ENCODE measurements around the gene SIN3B.

The SIN3B gene

GRCh38 chr19:16824658-16825311 lies 4.4 kb upstream of the SIN3B start:
- no peak for DNase-seq (ENCODE audit: low spot score)

- peak; percentile 44 for DNase-seq (ENCODE audit: low spot score)
Measured at GRCh38 chr19:16825312-16826052, 3.7 kb upstream of the SIN3B start.

GRCh38 chr19:16829822-16830289 lies 658 bp downstream of the SIN3B start:
- no peak for DNase-seq (ENCODE audit: low spot score)

GRCh38 chr19:16830679-16831078 lies 1.5 kb downstream of the SIN3B start:
- no peak for DNase-seq (ENCODE audit: low spot score)

- DNase-seq (ENCODE audit: low spot score) = no peak
Measured at GRCh38 chr19:16831531-16831930, 2.3 kb downstream of the SIN3B start.

GRCh38 chr19:16834747-16835146 lies 5.5 kb downstream of the SIN3B start:
- DNase-seq (ENCODE audit: low spot score) = no peak

GRCh38 chr19:16836115-16837034 lies 7.2 kb downstream of the SIN3B start:
- DNase-seq (ENCODE audit: low spot score) = no peak

- no peak for DNase-seq (ENCODE audit: low spot score)
Measured at GRCh38 chr19:16837035-16837362, 7.8 kb downstream of the SIN3B start.

GRCh38 chr19:16841391-16841926 lies 12.3 kb downstream of the SIN3B start:
- no peak for DNase-seq (ENCODE audit: low spot score)

GRCh38 chr19:16846901-16847300 lies 17.7 kb downstream of the SIN3B start:
- no peak for DNase-seq (ENCODE audit: low spot score)

- DNase-seq (ENCODE audit: low spot score) = no peak
Measured at GRCh38 chr19:16847430-16847829, 18.2 kb downstream of the SIN3B start.

- DNase-seq (ENCODE audit: low spot score) = no peak
Measured at GRCh38 chr19:16849168-16849567, 20.0 kb downstream of the SIN3B start.

- DNase-seq (ENCODE audit: low spot score) = no peak
Measured at GRCh38 chr19:16850133-16850532, 20.9 kb downstream of the SIN3B start.

- no peak for DNase-seq (ENCODE audit: low spot score)
Measured at GRCh38 chr19:16851031-16851712, 22.0 kb downstream of the SIN3B start.

GRCh38 chr19:16853066-16853465 lies 23.9 kb downstream of the SIN3B start:
- no peak for DNase-seq (ENCODE audit: low spot score)

- DNase-seq (ENCODE audit: low spot score) = no peak
Measured at GRCh38 chr19:16856091-16856490, 26.9 kb downstream of the SIN3B start.

GRCh38 chr19:16859626-16860025 lies 30.4 kb downstream of the SIN3B start:
- no peak for DNase-seq (ENCODE audit: low spot score)

GRCh38 chr19:16860118-16860517 lies 30.9 kb downstream of the SIN3B start:
- DNase-seq (ENCODE audit: low spot score) = no peak

GRCh38 chr19:16861011-16861410 lies 31.8 kb downstream of the SIN3B start:
- DNase-seq (ENCODE audit: low spot score) = no peak

- no peak for DNase-seq (ENCODE audit: low spot score)
Measured at GRCh38 chr19:16861834-16862233, 32.6 kb downstream of the SIN3B start.

GRCh38 chr19:16862826-16863415 lies 33.7 kb downstream of the SIN3B start:
- DNase-seq (ENCODE audit: low spot score) = no peak

Data from pons (tissue), 1 donor.